Measurements from ENCODE around the gene ABR.
"Not testable (repeated sequence)": the region's sequence is repeated elsewhere in the genome, so short reads cannot be mapped to it uniquely, and the experiment has no call there.

ABR gene

GRCh38 chr17:1122533-1123392 lies 57.0 kb downstream of the ABR start:
- DNase-seq (ENCODE audit: low read depth in 4 of 4, low spot score in 1 of 4) = peak; percentile 70 to 80 (median 77)

DNA sequence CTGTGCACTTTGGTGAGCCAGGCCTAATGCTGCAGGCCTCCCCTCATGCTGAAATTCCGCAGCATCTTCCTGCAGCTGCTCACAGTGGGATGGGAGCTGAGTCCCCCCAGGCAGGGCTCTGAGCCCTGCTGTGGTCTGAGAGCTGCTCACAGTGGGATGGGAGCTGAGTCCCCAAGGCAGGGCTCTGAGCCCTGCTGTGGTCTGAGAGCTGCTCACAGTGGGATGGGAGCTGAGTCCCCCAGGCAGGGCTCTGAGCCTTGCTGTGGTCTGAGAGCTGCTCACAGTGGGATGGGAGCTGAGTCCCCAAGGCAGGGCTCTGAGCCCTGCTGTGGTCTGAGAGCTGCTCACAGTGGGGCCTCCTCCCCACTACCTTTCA lies 58.4 kb downstream of the ABR start:
- not testable (repeated sequence) for DNase-seq (ENCODE audit: low read depth in 4 of 4, low spot score in 1 of 4)

GRCh38 chr17:1120596-1121441 lies 59.0 kb downstream of the ABR start:
- no peak for DNase-seq (ENCODE audit: low read depth in 4 of 4, low spot score in 1 of 4)

DNA sequence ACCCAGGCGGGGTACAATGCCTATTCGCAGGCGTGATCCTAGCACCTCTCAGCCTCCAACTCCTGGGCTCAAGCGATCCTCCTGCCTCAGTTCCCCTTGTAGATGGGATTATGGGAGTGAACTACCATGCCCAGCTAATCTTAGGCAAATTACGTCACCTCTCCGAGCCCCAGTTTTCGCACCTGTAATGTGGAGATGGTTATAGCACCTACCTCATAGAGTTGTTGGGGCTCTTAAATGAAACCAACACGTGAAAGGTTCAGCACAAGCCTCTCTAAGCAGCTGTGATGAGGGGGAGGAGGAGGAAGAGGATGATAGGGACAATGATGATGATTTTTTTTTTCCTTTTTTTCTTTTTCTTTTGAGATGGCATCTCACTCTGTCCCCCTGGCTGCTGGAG lies 59.9 kb downstream of the ABR start:
- DNase-seq (ENCODE audit: low read depth in 4 of 4, low spot score in 1 of 4) = no peak

DNA sequence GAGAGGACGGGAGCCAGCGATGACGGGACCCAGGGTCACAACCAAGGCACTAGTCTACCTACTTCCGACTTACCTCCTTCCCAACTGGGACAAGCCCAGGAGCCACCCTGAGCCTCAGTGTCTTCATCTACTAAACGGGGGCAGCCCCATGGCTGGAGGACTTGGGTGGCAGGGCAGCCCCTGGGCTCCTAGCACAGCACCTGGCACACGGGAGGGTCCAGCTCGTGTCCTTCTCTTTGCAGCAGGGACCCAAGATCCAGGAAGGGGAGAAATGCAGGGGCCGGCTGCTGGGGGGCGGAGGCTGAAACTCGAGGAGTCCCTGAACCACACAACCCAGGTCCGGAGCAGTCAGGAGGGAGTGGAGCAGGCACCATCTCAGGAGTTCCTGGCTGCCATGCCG lies 63.2 kb downstream of the ABR start:
- DNase-seq (ENCODE audit: low read depth in 4 of 4, low spot score in 1 of 4) = no peak

GRCh38 chr17:1112875-1113274 lies 66.9 kb downstream of the ABR start:
- DNase-seq (ENCODE audit: low read depth in 4 of 4, low spot score in 1 of 4) = no peak

DNA sequence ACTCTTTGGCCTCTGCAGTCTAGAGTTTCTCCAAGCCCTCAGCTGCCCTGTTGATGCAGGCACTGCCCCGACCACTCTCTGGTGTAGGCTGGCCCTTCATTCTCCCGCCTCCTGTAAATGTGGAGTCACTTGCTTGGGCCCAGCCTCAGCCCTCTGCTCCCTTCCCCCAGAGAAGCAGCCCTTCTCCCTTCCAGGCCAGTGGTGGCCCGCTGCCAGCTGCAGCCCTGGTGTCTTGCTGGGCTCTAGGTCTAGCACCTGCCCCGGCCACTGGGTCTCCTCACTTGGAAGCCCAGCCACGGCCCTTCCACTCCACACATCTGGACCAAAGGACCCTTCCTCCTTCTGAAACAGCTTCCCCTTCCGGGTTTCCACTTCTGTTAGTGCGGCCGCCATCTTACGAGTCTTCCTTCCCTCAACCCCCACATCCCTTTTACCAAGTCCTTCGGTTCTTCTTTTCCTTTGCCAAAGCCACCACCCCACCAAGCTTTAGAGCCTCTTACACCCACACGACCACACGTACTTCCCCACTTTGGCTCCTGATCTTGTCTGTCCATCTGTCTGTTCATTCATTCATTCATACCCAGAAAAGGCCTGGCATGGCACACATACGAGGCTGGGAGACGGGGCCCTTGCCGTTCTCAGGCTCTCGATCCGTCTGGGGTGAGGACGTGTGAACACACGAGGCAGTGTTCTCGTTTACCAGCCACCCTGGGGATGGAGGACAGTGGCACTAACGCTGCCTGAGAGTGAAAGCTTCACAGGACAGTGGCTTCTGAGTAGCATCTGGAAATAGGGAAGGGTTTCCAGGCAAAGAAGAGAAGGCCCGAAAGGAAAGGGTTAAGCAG lies 68.0 kb downstream of the ABR start:
- DNase-seq (ENCODE audit: low read depth in 4 of 4, low spot score in 1 of 4) = no peak

DNA sequence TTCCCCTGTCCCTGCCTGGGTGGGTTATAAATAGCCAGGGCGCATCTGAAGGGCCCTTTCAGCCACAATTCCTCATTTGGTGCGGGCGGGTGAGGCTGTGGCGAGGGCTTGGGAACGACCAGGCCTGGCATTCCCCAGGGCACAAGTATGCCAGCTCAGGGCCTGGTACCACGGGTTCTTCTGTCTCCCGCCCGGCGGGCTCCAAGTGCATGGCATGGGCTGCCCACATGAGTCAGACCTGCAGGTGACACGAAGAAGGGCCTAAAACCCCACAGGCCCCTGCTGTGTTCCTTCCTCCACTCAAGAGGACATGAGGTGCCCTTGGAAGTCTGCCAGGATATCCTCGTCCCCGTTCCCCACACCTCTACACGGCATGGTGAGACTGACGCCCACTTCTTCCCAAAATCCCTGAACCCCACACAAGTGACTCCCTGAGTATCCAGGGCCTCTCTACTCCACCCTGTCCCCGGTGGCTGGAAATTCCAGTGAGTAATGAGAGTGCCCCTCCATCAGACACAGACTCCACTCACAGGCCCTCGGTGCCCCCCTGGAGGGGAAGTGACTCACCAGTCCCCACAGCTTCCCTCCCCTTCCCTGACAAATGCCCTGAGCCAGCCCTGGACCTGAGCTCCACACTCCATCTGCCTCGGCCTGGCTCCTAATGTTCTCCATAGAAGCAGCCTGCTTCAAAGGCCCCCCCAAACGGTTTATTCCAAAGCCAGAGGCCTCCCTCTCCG lies 68.8 kb downstream of the ABR start:
- DNase-seq (ENCODE audit: low read depth in 4 of 4, low spot score in 1 of 4) = no peak

GRCh38 chr17:1110541-1110861 lies 69.3 kb downstream of the ABR start:
- DNase-seq (ENCODE audit: low read depth in 4 of 4, low spot score in 1 of 4) = no peak

GRCh38 chr17:1109606-1110540 lies 69.9 kb downstream of the ABR start:
- DNase-seq (ENCODE audit: low read depth in 4 of 4, low spot score in 1 of 4) = peak in 1 of 4 experiments; percentile 26

DNA sequence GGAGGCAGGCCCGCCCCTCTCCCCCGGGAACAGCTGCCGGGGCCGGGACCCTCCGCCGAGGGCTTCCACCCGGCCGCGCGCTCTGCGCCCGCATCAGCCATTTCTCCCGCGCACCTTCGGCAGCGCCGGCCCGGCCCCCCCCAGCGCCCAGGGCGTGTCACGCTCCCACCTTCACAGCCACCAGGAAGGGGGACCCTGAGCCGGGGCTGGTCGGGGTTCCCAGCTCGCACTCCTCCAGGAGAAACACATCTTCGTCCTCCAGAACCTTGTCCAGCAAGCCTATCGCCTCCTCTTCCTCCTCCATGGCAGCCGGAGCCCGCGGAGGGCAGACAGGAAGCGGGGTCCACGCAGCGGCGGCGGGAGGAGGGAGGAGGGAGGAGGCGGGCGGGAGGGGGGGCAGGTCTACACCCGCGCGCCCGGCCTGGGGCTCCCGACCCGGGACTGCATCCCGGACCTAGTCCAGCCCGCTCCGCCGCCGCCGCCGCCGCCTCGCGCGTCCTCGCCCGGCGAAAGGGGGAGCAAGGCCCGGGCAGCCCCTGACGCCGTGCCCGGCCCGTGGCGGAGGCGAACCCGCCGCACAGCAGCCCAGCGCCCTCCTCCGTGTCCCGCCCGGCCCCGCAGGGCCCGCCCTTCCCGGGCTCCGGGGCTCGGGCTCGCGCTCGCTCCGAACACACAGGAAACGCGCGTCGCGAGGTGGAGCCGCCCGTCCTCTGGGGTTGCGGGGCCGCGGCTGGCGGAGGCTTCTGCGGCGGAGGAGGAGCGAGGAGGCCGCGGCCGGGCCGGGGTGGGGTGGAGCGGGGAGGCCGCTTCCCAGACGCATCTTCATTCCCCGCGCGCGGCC lies 70.8 kb downstream of the ABR start:
- DNase-seq (ENCODE audit: low read depth in 4 of 4, low spot score in 1 of 4) = peak in 3 of 4 experiments; percentile 46 to 56 (median 46)

- DNase-seq (ENCODE audit: low read depth in 4 of 4, low spot score in 1 of 4) = no peak
These were observed 71.4 kb downstream of the ABR start for GRCh38 chr17:1108478-1108764.

DNA sequence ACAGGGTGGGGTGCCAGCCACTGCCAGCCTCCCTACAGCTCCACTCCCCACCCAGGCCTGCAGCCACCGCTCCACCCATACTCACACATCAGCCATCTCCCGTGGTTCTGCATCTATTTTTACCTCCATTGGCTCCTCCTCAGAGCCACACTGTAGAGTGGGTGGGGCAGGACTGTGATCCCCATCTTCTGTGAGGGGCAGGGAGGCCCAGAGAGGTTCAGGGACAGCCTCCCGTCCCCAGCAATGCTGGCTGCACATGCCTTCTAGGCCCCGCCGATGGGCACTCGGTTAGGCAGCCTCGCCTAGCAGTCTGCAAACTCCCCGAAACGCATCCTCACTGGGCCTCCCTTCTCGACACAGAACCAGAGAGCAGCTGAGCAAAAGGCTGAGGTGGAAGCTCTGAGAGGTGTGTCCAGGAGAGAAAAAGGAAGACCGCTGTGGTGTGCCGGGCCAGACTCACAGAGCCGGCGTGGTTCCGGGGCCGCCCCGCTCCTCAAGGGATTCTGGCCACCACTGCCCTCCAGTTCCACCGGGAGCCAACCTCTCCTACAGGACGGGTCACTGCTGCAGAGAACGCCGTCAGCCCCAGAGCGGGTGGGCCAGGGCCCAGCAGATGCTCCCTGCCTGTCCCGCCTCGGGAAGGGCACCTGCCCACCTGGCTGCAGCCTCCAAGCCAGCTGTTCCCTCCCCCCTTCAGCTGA lies 71.9 kb downstream of the ABR start:
- no peak for DNase-seq (ENCODE audit: low read depth in 4 of 4, low spot score in 1 of 4)

- no peak for DNase-seq (ENCODE audit: low read depth in 4 of 4, low spot score in 1 of 4)
These were observed 72.6 kb downstream of the ABR start for GRCh38 chr17:1107083-1107776.

- no peak for DNase-seq (ENCODE audit: low read depth in 4 of 4, low spot score in 1 of 4)
These were observed 75.6 kb downstream of the ABR start for GRCh38 chr17:1104222-1104621.

GRCh38 chr17:1100382-1100781 lies 79.4 kb downstream of the ABR start:
- no peak for DNase-seq (ENCODE audit: low read depth in 4 of 4, low spot score in 1 of 4)

- DNase-seq (ENCODE audit: low read depth in 4 of 4, low spot score in 1 of 4) = no peak
These were observed 80.5 kb downstream of the ABR start for GRCh38 chr17:1099242-1099641.

Measured in stimulated activated CD4-positive, alpha-beta T cell treated with anti-CD3 and anti-CD28 coated beads, Interleukin-1b, Interleukin-23, amount 100 ng/mL, for 24 hours (primary cell).